Activated naive CD4-positive, alpha-beta T cell treated with anti-CD3 and anti-CD28 coated beads for 36 hours (primary cell): ENCODE results near the gene DCST1. TPM values are rescaled to one million over a fixed set of nuclear protein-coding genes. Genes with fewer than 3 reads are reported as not detected.
"Not testable (repeated sequence)": the region's sequence is repeated elsewhere in the genome, so short reads cannot be mapped to it uniquely, and the experiment has no call there.

Source experiments
- CTCF ChIA-PET: fragments of 350-600 bp; sonication (Branson Sonifier 250); formaldehyde crosslinking; loops from one replicate; lab custom pipeline; 2021; ENCODE audit warnings: antibody characterized with exemption; lab: Charles Lee
- DNase-seq: peaks from one replicate; pipeline ENCODE4 v3.0.0-alpha.2; 2020
- H3K27ac Mint-ChIP-seq: one replicate; pipeline ENCODE4 v1.8.0; 2021; ENCODE audit warnings: mild to moderate bottlenecking, mixed read lengths
- H3K27me3 Mint-ChIP-seq: one replicate; pipeline ENCODE4 v1.8.0; 2021; ENCODE audit warnings: low read depth, mixed read lengths
- H3K36me3 Mint-ChIP-seq: one replicate; pipeline ENCODE4 v1.8.0; 2021; ENCODE audit warnings: low read depth, mixed read lengths
- H3K4me1 Mint-ChIP-seq: one replicate; pipeline ENCODE4 v1.8.0; 2021; ENCODE audit warnings: low read depth, mixed read lengths
- H3K4me3 Mint-ChIP-seq: one replicate; pipeline ENCODE4 v1.8.0; 2021; ENCODE audit warnings: mild to moderate bottlenecking, moderate library complexity, mixed read lengths
- H3K9me3 Mint-ChIP-seq: one replicate; pipeline ENCODE4 v1.8.0; 2021; ENCODE audit warnings: mixed read lengths
- intact Hi-C: fragments of 100-400 bp; cut with micrococcal nuclease; formaldehyde crosslinking; loops from one replicate; pipeline ENCODE4 v1.15.1; 2023
- total RNA-seq, 2 experiments: library from RNA; stranded (reverse); gene quantifications; one replicate each; pipeline ENCODE4 v1.2.3, GENCODE V29; 2021

The DCST1 gene
- total RNA-seq = not detected

DNA sequence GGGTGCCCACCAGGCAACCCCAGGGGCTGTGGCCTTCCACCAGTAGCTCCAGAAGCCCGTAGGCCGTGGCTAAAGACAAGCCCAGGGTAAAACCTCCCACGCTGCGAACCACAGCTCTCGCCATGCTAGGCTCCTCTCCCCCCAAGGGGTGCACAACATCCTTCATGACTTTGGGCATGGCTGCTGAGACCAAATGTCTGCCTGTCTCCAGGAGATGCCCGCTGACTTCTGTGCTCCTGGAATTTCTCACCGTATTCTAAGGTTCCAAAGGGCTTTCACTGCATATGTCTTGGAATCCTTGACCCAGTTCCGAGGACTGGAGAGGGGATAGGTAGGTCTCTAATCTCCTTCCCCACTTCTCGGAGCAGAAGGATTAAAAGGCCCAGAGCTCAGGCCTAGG lies at the start of gene DCST1, which contains the start of gene DCST2:
DCST1 (plus strand) TSS at position 301 of the 400 bp plus-strand sequence. CDS start 213 bp downstream, outside the sequence.
DCST2 (minus strand) TSS at position 258 of the 400 bp plus-strand sequence; CDS start at position 178, 80 bp downstream.
- CTCF ChIA-PET = interaction anchor here (1.8 kb wide), 1 partner anchor 28 kb away, joined by 5 read pairs; no protein-coding TSS in a partner anchor
- no peak within 1 kb of the TSS for H3K27ac Mint-ChIP-seq
- H3K36me3 Mint-ChIP-seq = no peaks in the 10 kb centered on the region
- no peaks in the 10 kb centered on the region for H3K9me3 Mint-ChIP-seq
- intact Hi-C loops = no loop called here
- H3K4me3 Mint-ChIP-seq = no peak within 1 kb of the TSS
- no peaks in the 10 kb centered on the region for H3K27me3 Mint-ChIP-seq
- no peaks in the 10 kb centered on the region for H3K4me1 Mint-ChIP-seq
- no peak for DNase-seq

DNA sequence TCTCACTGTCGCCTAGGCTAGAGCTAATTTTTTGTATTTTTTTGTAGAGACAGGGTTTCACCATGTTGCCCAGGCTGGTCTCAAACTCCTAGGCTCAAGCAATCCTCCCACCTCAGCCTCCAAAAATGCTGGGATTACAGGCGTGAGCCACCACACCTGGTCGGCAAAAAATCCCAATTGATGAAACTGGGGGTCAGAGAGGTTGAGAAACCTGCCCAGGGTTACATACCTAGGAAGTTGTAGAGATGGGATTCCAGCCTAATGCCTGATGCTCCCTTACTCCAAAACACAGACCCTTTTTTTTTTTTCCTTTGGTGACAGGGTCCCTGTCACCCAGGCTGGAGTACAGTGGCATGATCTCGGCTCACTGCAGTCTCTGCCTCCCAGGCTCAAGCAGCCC lies 46.9 kb upstream of the DCST1 start:
- H3K27me3 Mint-ChIP-seq, H3K9me3 Mint-ChIP-seq, H3K4me3 Mint-ChIP-seq, H3K27ac Mint-ChIP-seq, intact Hi-C loops, DNase-seq: not testable (repeated sequence)
- CTCF ChIA-PET = interaction anchor here (0.6 to 1.4 kb wide), 4 partner anchors 16 to 365 kb away, joined by 3 to 4 read pairs (median 4); partner anchors contain the start of gene SHC1
- Mint-ChIP-seq H3K36me3 (peaks cover 14% of the 10 kb centered on the region), H3K4me1 (peaks cover 28% of the 10 kb centered on the region)

DNA sequence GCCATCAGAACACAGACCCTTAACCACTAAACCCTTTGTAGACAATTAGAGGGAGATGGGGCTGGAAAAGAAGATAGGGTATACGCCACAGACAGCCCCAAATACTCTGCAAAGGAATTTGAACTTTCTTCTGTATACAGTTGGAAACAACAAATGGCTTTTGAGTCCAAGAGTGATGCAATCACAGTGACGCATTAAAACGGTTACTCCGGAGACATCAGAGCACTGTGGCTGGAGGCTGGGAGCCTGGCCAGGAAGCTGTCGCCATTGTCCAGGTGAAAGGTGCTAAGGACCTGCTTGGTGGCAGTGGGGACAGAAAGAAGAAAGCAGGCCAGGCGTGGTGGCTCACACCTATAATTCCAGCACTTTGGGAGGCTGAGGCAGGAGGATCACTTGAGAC lies 46.3 kb upstream of the DCST1 start:
- no peak overlapping the region for H3K4me3 Mint-ChIP-seq
- CTCF ChIA-PET = interaction anchor here (0.6 to 1.9 kb wide), 4 partner anchors 11 to 366 kb away, joined by 3 to 24 read pairs (median 6); no protein-coding TSS in a partner anchor
- intact Hi-C loops = no loop called here
- peaks cover 25% of the 10 kb centered on the region for H3K4me1 Mint-ChIP-seq
- no peak overlapping the region for H3K27ac Mint-ChIP-seq
- no peaks in the 10 kb centered on the region for H3K27me3 Mint-ChIP-seq
- no peak for DNase-seq
- peaks cover 13% of the 10 kb centered on the region for H3K36me3 Mint-ChIP-seq
- H3K9me3 Mint-ChIP-seq = no peaks in the 10 kb centered on the region

GRCh38 chr1:154988058-154988954 lies 45.3 kb upstream of the DCST1 start:
- peak; percentile 20 for DNase-seq
- no peak overlapping the region for H3K4me3 Mint-ChIP-seq
- peaks cover 23% of the 10 kb centered on the region for H3K4me1 Mint-ChIP-seq
- H3K27ac Mint-ChIP-seq = no peak overlapping the region
- H3K36me3 Mint-ChIP-seq = peaks cover 12% of the 10 kb centered on the region
- CTCF ChIA-PET = interaction anchor here (0.7 to 1.9 kb wide), 5 partner anchors 11 to 31 kb away, joined by 3 to 24 read pairs (median 4); no protein-coding TSS in a partner anchor
- H3K27me3 Mint-ChIP-seq = no peaks in the 10 kb centered on the region
- H3K9me3 Mint-ChIP-seq = no peaks in the 10 kb centered on the region
- intact Hi-C loops = no loop called here

- Mint-ChIP-seq H3K27ac (no peak overlapping the region), H3K36me3 (peaks cover 12% of the 10 kb centered on the region), H3K4me3 (no peak overlapping the region), H3K4me1 (peaks cover 20% of the 10 kb centered on the region), H3K27me3 (no peaks in the 10 kb centered on the region), H3K9me3 (no peaks in the 10 kb centered on the region)
- intact Hi-C loops = no loop called here
- CTCF ChIA-PET = interaction anchor here (0.6 to 1.9 kb wide), 4 partner anchors 9 to 79 kb away, joined by 3 to 24 read pairs (median 5); no protein-coding TSS in a partner anchor
- no peak for DNase-seq
Observed at GRCh38 chr1:154989195-154989860, 44.3 kb upstream of the DCST1 start.

DNA sequence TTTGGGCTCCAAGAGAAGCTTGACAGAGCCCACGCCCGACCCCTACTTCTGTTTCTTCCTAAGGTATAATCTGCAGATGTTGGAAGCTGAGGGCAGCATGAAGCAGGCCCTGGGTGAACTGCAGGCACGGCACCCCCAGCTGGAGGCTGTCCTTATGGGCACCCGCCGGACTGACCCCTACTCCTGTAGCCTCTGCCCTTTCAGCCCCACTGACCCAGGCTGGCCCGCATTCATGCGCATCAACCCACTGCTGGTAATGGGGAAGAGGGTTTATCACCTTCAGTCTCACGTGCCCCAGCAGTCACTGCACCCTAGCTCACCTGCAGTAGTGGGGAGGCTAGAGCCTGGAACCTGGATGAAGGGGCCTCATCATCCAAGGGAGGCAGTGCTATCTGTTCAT lies 43.3 kb upstream of the DCST1 start:
- Mint-ChIP-seq H3K4me3 (no peak overlapping the region), H3K4me1 (peaks cover 14% of the 10 kb centered on the region), H3K27ac (no peak overlapping the region), H3K36me3 (peaks cover 12% of the 10 kb centered on the region), H3K27me3 (no peaks in the 10 kb centered on the region), H3K9me3 (no peaks in the 10 kb centered on the region)
- intact Hi-C loops = no loop called here
- CTCF ChIA-PET = interaction anchor here (1.2 kb wide), 1 partner anchor 9 kb away, joined by 6 read pairs; no protein-coding TSS in a partner anchor
- no peak for DNase-seq

DNA sequence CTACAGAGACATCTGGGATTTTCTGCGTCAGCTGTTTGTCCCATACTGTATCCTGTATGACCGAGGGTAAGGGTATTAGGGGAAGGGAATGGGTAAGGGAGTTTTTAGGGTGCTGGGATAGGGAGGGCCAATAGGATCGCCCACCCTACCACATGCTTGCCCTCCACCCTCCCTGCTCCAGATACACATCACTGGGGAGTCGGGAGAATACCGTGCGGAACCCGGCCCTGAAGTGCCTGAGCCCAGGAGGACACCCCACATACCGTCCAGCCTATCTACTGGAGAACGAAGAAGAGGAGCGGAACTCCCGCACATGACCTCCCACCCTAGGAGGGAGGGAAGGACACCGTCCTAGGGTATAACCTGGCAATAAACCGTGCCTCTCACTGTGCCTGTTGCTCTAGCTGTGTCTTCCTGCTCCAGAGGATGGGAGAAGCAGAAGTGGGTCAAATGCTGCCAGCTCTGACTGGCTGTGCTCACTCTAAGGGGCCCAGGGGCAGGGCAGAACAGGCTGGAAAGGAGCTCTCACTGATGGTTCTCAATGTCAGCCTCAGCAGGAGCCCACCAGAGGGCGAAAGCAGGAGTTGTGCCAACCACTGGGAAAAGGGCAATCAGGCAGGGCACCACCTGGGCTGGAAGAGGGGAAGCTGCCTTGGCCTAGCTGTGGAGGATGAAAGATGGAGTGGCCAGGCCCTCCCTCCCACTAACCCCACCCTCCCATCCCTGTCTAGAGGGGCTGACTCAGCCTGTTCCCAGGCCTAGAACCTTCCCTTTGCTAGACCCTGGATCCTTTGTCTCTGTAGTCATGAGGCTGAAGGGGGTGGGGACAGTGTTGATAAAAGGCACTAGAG lies 40.7 kb upstream of the DCST1 start:
- Mint-ChIP-seq H3K4me1 (peaks cover 18% of the 10 kb centered on the region), H3K4me3 (no peak overlapping the region), H3K27ac (no peak overlapping the region), H3K36me3 (peaks cover 10% of the 10 kb centered on the region), H3K27me3 (no peaks in the 10 kb centered on the region), H3K9me3 (no peaks in the 10 kb centered on the region)
- intact Hi-C loops = no loop called here
- DNase-seq = no peak
- CTCF ChIA-PET = interaction anchor here (0.7 to 2.0 kb wide), 7 partner anchors 12 to 92 kb away, joined by 3 to 9 read pairs (median 4); partner anchors contain the start of gene ADAM15

GRCh38 chr1:154993572-154994268 lies 39.9 kb upstream of the DCST1 start, which contains the start of gene LENEP:
TSS of gene LENEP (plus strand) at chr1:154993586. CDS start at chr1:154993608, 22 bp downstream.
- CTCF ChIA-PET = interaction anchor here (0.7 to 2.4 kb wide), 12 partner anchors 11 to 174 kb away, joined by 3 to 9 read pairs (median 4); partner anchors contain the start of genes ADAM15 and PBXIP1
- no peak within 1 kb of the TSS for H3K27ac Mint-ChIP-seq
- no peak for DNase-seq
- no peaks in the 10 kb centered on the region for H3K9me3 Mint-ChIP-seq
- H3K27me3 Mint-ChIP-seq = no peaks in the 10 kb centered on the region
- intact Hi-C loops = no loop called here
- peaks cover 10% of the 10 kb centered on the region for H3K36me3 Mint-ChIP-seq
- no peak within 1 kb of the TSS for H3K4me3 Mint-ChIP-seq
- H3K4me1 Mint-ChIP-seq = peaks cover 17% of the 10 kb centered on the region

DNA sequence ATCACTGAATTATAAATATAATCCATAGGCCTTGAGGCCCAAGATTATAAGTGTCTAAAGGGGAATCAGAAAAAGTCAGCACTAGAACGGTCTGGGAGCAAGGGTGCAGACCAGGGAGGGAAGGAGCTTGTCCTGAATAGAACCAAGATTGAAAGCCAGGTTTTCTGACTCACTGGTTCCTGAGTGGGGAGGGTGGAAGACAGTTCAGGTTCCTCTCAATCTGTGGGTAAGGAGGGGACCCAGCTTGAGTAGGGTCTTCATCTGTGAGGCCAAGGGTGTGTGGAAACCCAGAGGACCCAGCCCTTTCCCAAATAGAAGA lies 39.4 kb upstream of the DCST1 start:
- Mint-ChIP-seq H3K27me3 (no peaks in the 10 kb centered on the region), H3K4me3 (no peak overlapping the region), H3K27ac (no peak overlapping the region), H3K36me3 (peaks cover 6% of the 10 kb centered on the region), H3K9me3 (no peaks in the 10 kb centered on the region), H3K4me1 (peaks cover 20% of the 10 kb centered on the region)
- CTCF ChIA-PET = interaction anchor here (0.8 to 2.4 kb wide), 9 partner anchors 12 to 173 kb away, joined by 3 to 9 read pairs (median 4); partner anchors contain the start of genes ADAM15 and PBXIP1
- intact Hi-C loops = no loop called here
- DNase-seq = no peak

DNA sequence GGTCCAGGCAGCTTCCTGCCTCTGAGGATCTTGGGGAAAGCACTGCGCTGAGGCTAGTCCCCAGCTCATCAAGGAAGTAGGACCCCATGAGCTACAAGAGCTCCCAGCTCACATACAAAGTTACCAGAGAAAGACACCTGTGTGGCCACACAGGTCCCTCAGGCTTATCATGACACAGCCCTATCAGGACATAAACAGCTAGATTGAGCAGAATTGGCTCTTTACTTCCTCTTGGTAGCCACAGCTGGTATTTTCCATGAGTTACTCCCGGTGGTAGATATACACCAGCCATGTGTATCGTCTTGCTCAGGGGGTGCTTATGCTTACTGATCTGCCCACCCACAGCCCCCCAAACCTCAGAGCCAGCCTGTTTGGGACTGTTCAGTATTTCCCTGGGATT lies 39.0 kb upstream of the DCST1 start:
- Mint-ChIP-seq H3K27ac (no peak overlapping the region), H3K4me1 (peaks cover 21% of the 10 kb centered on the region), H3K27me3 (no peaks in the 10 kb centered on the region), H3K36me3 (peaks cover 5% of the 10 kb centered on the region), H3K9me3 (no peaks in the 10 kb centered on the region), H3K4me3 (no peak overlapping the region)
- DNase-seq = no peak
- CTCF ChIA-PET = interaction anchor here (0.8 to 2.4 kb wide), 6 partner anchors 23 to 173 kb away, joined by 4 to 9 read pairs (median 4); partner anchors contain the start of genes ADAM15 and PBXIP1
- intact Hi-C loops = no loop called here
